ENCODE data around the gene ZEB1. TPM values are rescaled to one million over a fixed set of nuclear protein-coding genes. Genes with fewer than 3 reads are reported as not detected.

Gene ZEB1
- total and polyA plus RNA-seq, 2 of the 4 experiments (the other 2 are of a cell fraction), result 23.7 to 108 TPM

DNA sequence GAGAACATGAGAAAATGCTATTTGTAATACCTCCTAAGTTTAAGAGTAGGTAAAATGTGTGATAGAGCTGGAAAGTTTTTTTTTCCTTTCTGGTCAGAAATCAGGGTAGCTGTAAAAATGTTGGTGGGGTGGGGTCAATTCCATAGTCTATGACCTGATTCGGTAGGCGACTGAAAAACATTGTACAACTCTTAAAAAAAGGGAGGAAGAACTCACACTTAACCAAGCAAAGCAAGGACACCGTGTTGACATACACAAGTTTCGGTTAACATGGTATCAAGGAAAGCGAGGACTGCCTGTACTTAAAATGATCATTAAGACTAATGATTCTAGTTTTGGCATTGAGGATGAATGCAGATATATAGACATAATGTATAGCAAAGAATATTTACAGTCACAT lies 1.8 kb upstream of the ZEB1 start:
- no peak for DNase-seq
- no CpG with 5 or more reads among the region's 5 CpGs for WGBS, 2 experiments (ENCODE audit: extremely low coverage in 2 of 2, insufficient read length in 1 of 2)
- Histone ChIP-seq H4K5ac (ENCODE audit: low read depth, low read length) (no peak overlapping the region; the same call in 1 of the 2 replicates), H3K23ac (ENCODE audit: low read depth, low read length) (peak overlapping the region; percentile 81), H3K36me3 (ENCODE audit: control insufficient read depth, insufficient read depth, low read length) (no peaks in the 10 kb centered on the region), H2AK5ac (ENCODE audit: low read depth, low read length) (peak overlapping the region; percentile 90), H4K20me1 (ENCODE audit: insufficient read depth, low read length) (peaks cover 16% of the 10 kb centered on the region; the same call in 1 of the 2 replicates), H2BK5ac (ENCODE audit: low read depth, low read length, poor library complexity, severe bottlenecking) (peak overlapping the region; percentile 71), H3K4me2 (ENCODE audit: low read depth, low read length) (no peak overlapping the region), H3K18ac (ENCODE audit: low read depth, low read length) (peak overlapping the region; percentile 53; the same call in 1 of the 2 replicates), H2AFZ (replicated peaks; ENCODE audit: low read length, poor library complexity) (no peak overlapping the region), H4K8ac (ENCODE audit: low read depth in 2 of 2, low read length in 2 of 2) (peak overlapping the region; percentile 32 to 76; a peak in 3 of 4 replicates), H3K27ac (ENCODE audit: insufficient read depth, low read length) (no peak overlapping the region), H2BK20ac (ENCODE audit: low read depth, low read length) (peak overlapping the region; percentile 83), H3K4me3 (ENCODE audit: insufficient read depth, low read depth, low read length) (no peak overlapping the region), H2AK9ac (replicated peaks; ENCODE audit: low read depth, low read length, poor library complexity) (no peak overlapping the region), H4K91ac (ENCODE audit: insufficient read depth, low read depth, low read length) (peak overlapping the region; percentile 43), H3K14ac (replicated peaks; ENCODE audit: low read depth, low read length) (peak overlapping the region; percentile 81), H3K4ac (ENCODE audit: low read depth, low read length) (peak overlapping the region; percentile 79; the same call in 1 of the 2 replicates), H2BK15ac (ENCODE audit: low read depth, low read length) (peak overlapping the region; percentile 97), H3K9ac (ENCODE audit: low read depth, low read length) (no peak overlapping the region), H3K4me1 (ENCODE audit: control insufficient read depth, insufficient read depth, low read length) (peaks cover 7% of the 10 kb centered on the region), H3K27me3 (ENCODE audit: control insufficient read depth, insufficient read depth, low read length) (no peaks in the 10 kb centered on the region), H3K9me3 (ENCODE audit: control insufficient read depth, insufficient read depth, low read length) (0 out of 2 replicates have a peak, but pooled peaks cover 2% of the 10 kb centered on the region), H2BK120ac (ENCODE audit: low read depth, low read length) (peak overlapping the region; percentile 93), H3K79me1 (ENCODE audit: low read depth in 1 of 2, low read length in 2 of 2) (peaks cover 14 to 49% of the 10 kb centered on the region in 2 experiments), H3K56ac (ENCODE audit: extremely low read depth, insufficient read depth, low read length) (0 out of 2 replicates have a peak overlapping the region, but pooled peaks have one; percentile 39), H3K9me1 (ENCODE audit: insufficient read depth, low read length) (peaks cover 8% of the 10 kb centered on the region)
- no peak for ATAC-seq (ENCODE audit: low read depth)
- in situ Hi-C loops (cut with MboI; ENCODE audit: low sequenced_read_pairs), result loop anchor here (10.0 kb wide), 1 partner anchor 542 kb away; no protein-coding TSS in a partner anchor
- BruUV-seq (replicated peaks), result no TSS peak
- ChIA-PET POLR2A (ENCODE audit: unreplicated experiment) (no interaction called here), CTCF (interaction anchor here (0.7 to 1.2 kb wide), 2 partner anchors 509 to 565 kb away, joined by 3 read pairs; no protein-coding TSS in a partner anchor)
- dilution Hi-C loops (cut with HindIII; ENCODE audit: low sequenced_read_pairs, unreplicated experiment), result no loop called here
- intact Hi-C loops (cut with micrococcal nuclease), result loop anchor here (5.0 kb wide), 1 partner anchor 180 kb away; no protein-coding TSS in a partner anchor
- TF ChIP-seq RAD21 (IDR thresholded peaks at IDR 0.05; ENCODE audit: low read length) (no peak), CEBPB (IDR thresholded peaks at IDR 0.05; ENCODE audit: low read depth, low read length) (no peak), MAZ (IDR thresholded peaks at IDR 0.05; ENCODE audit: borderline replicate concordance, low read depth, low read length) (no peak), CTCF (conservative IDR thresholded peaks at IDR 0.05; ENCODE audit: low read depth, low read length) (no peak), CHD1 (IDR thresholded peaks at IDR 0.05; ENCODE audit: low read depth, low read length) (no peak), SMC3 (IDR thresholded peaks at IDR 0.05; ENCODE audit: low read depth, low read length) (no peak), USF2 (IDR thresholded peaks at IDR 0.05; ENCODE audit: low read depth, low read length) (no peak), ELK1 (IDR thresholded peaks at IDR 0.05; ENCODE audit: borderline replicate concordance, low read depth, low read length) (no peak), FOS (IDR thresholded peaks at IDR 0.05; ENCODE audit: low read depth, low read length) (no peak)
